GM18870 (cell line): ENCODE results near the gene KLHL40.

Experiments used
- ATAC-seq: cut with Tn5 transposase; IDR thresholded peaks from one replicate; pipeline ENCODE4 v1.9.1; 2021; ENCODE audit warnings: moderate library complexity; ENCODE audit not compliant: unreplicated experiment

Gene KLHL40

GRCh38 chr3:42688016-42688415 is 2.7 kb downstream of the KLHL40 start:
- no peak for ATAC-seq

- ATAC-seq, result no peak
These were observed 3.4 kb downstream of the KLHL40 start for GRCh38 chr3:42688487-42689420.

GRCh38 chr3:42689421-42690014 is 4.2 kb downstream of the KLHL40 start:
- ATAC-seq, result no peak

- no peak for ATAC-seq
These were observed 4.9 kb downstream of the KLHL40 start for GRCh38 chr3:42690191-42690590.

GRCh38 chr3:42690766-42691680 is 5.7 kb downstream of the KLHL40 start:
- no peak for ATAC-seq

- ATAC-seq, result no peak
These were observed 6.7 kb downstream of the KLHL40 start for GRCh38 chr3:42691816-42692666.

GRCh38 chr3:42692667-42693529 is 7.6 kb downstream of the KLHL40 start:
- ATAC-seq, result no peak

- no peak for ATAC-seq
These were observed 8.2 kb downstream of the KLHL40 start for GRCh38 chr3:42693530-42693930.

- ATAC-seq, result no peak
These were observed 9.0 kb downstream of the KLHL40 start for GRCh38 chr3:42694366-42694765.

GRCh38 chr3:42696356-42697288 is 11.3 kb downstream of the KLHL40 start:
- no peak for ATAC-seq

- ATAC-seq, result no peak
These were observed 12.1 kb downstream of the KLHL40 start for GRCh38 chr3:42697289-42698051.

GRCh38 chr3:42698216-42698910 is 13.0 kb downstream of the KLHL40 start:
- no peak for ATAC-seq

- no peak for ATAC-seq
These were observed 13.5 kb downstream of the KLHL40 start for GRCh38 chr3:42698911-42699230.

GRCh38 chr3:42699511-42699971 is 14.2 kb downstream of the KLHL40 start:
- no peak for ATAC-seq

- ATAC-seq, result no peak
These were observed 15.3 kb downstream of the KLHL40 start for GRCh38 chr3:42700366-42701288.
